ENCODE results near the gene TUBB. TPM values are rescaled to one million over a fixed set of nuclear protein-coding genes. Genes with fewer than 3 reads are reported as not detected.

The TUBB gene
- total RNA-seq, 2 experiments from 2014 or later, result 1,244 to 1,346 TPM

GRCh38 chr6:30683183-30683979, 36.8 kb upstream of the TUBB start:
- peaks cover 17% of the 10 kb centered on the region; the same call in 1 of the 2 replicates for H4K20me1 ChIP-seq (ENCODE audit: insufficient read depth, low read length)
- peaks cover 92% of the 10 kb centered on the region for H3K79me2 ChIP-seq (ENCODE audit: insufficient read depth, low read depth, low read length)
- H3K9me3 ChIP-seq (ENCODE audit: low read length), result no peaks in the 10 kb centered on the region
- peak overlapping the region; percentile 95 for H3K27ac ChIP-seq (ENCODE audit: low read depth, low read length, poor library complexity, severe bottlenecking)
- POLR2A ChIA-PET, result interaction anchor here (0.8 to 2.7 kb wide), 2 partner anchors 8 to 37 kb away, joined by 5 to 14 read pairs; partner anchors contain the start of gene TUBB
- no TSS peak for BruUV-seq (replicated peaks)
- peak overlapping the region; percentile 99 for H3K4me2 ChIP-seq (ENCODE audit: low read length)
- no peak overlapping the region for H2AFZ ChIP-seq (ENCODE audit: low read length)
- intact Hi-C loops (cut with micrococcal nuclease; ENCODE audit: unreplicated experiment), result loop anchor here (10.0 kb wide), 1 partner anchor 811 kb away; the partner anchor contains the start of gene MICB
- H3K4me1 ChIP-seq (ENCODE audit: insufficient read depth, low read length, poor library complexity, severe bottlenecking), result peaks cover 39% of the 10 kb centered on the region
- no peak for TF ChIP-seq CTCF (conservative IDR thresholded peaks at IDR 0.05; ENCODE audit: low read length)
- no peak for TF ChIP-seq EZH2phosphoT487 (IDR thresholded peaks at IDR 0.05; ENCODE audit: borderline replicate concordance, low read depth, low read length)
- DNase-seq (ENCODE audit: low spot score), result peak; percentile 18
- CTCF ChIA-PET (ENCODE audit: unreplicated experiment), result no interaction called here
- H3K9me2 ChIP-seq (ENCODE audit: insufficient read depth, low read length), result no peaks in the 10 kb centered on the region
- peak overlapping the region; percentile 95 for H3K4me3 ChIP-seq (ENCODE audit: low read depth, low read length, poor library complexity, severe bottlenecking)
- peaks cover 76% of the 10 kb centered on the region for H3K36me3 ChIP-seq (ENCODE audit: insufficient read depth, low read length)

- TF ChIP-seq EZH2phosphoT487 (IDR thresholded peaks at IDR 0.05; ENCODE audit: borderline replicate concordance, low read depth, low read length) (no peak), CTCF (conservative IDR thresholded peaks at IDR 0.05; ENCODE audit: low read length) (no peak)
- Histone ChIP-seq H3K4me3 (ENCODE audit: low read depth, low read length, poor library complexity, severe bottlenecking) (peak overlapping the region; percentile 95), H3K36me3 (ENCODE audit: insufficient read depth, low read length) (peaks cover 70% of the 10 kb centered on the region), H3K9me3 (ENCODE audit: low read length) (no peaks in the 10 kb centered on the region), H3K4me2 (ENCODE audit: low read length) (peak overlapping the region; percentile 99), H4K20me1 (ENCODE audit: insufficient read depth, low read length) (peaks cover 13% of the 10 kb centered on the region; the same call in 1 of the 2 replicates), H3K79me2 (ENCODE audit: insufficient read depth, low read depth, low read length) (peaks cover 92% of the 10 kb centered on the region), H3K27ac (ENCODE audit: low read depth, low read length, poor library complexity, severe bottlenecking) (peak overlapping the region; percentile 95), H2AFZ (ENCODE audit: low read length) (no peak overlapping the region), H3K9me2 (ENCODE audit: insufficient read depth, low read length) (no peaks in the 10 kb centered on the region), H3K4me1 (ENCODE audit: insufficient read depth, low read length, poor library complexity, severe bottlenecking) (peaks cover 40% of the 10 kb centered on the region)
- ChIA-PET POLR2A (interaction anchor here (0.8 to 2.7 kb wide), 2 partner anchors 9 to 36 kb away, joined by 5 to 14 read pairs; partner anchors contain the start of gene TUBB), CTCF (ENCODE audit: unreplicated experiment) (no interaction called here)
- no peak for DNase-seq (ENCODE audit: low spot score)
- no TSS peak for BruUV-seq (replicated peaks)
- intact Hi-C loops (cut with micrococcal nuclease; ENCODE audit: unreplicated experiment), result loop anchor here (10.0 kb wide), 1 partner anchor 811 kb away; the partner anchor contains the start of gene MICB
Observed at GRCh38 chr6:30683980-30684338, 36.2 kb upstream of the TUBB start.

Measured in OCI-LY7 (cell line).